Endothelial cell (in vitro differentiated cells): ENCODE measurements around the gene NOTCH2. TPM values are rescaled to one million over a fixed set of nuclear protein-coding genes. Genes with fewer than 3 reads are reported as not detected.

Experiments
- DNase-seq: peaks from one replicate; pipeline ENCODE4 v3.0.0; 2021; ENCODE audit warnings: low spot score
- H3K27ac Mint-ChIP-seq: one replicate; pipeline ENCODE4 v1.8.0; 2021; ENCODE audit warnings: mixed read lengths, inconsistent platforms; ENCODE audit not compliant: unreplicated experiment
- H3K27me3 Mint-ChIP-seq: one replicate; pipeline ENCODE4 v1.8.0; 2021; ENCODE audit warnings: mild to moderate bottlenecking, moderate library complexity, mixed read lengths, inconsistent platforms; ENCODE audit not compliant: unreplicated experiment
- H3K36me3 Mint-ChIP-seq: one replicate; pipeline ENCODE4 v1.8.0; 2021; ENCODE audit warnings: mild to moderate bottlenecking, low read depth, mixed read lengths, inconsistent platforms; ENCODE audit not compliant: unreplicated experiment
- H3K4me1 Mint-ChIP-seq: one replicate; pipeline ENCODE4 v1.8.0; 2021; ENCODE audit warnings: mild to moderate bottlenecking, mixed read lengths, inconsistent platforms; ENCODE audit not compliant: unreplicated experiment
- H3K4me3 Mint-ChIP-seq: one replicate; pipeline ENCODE4 v1.8.0; 2021; ENCODE audit warnings: mild to moderate bottlenecking, mixed read lengths, inconsistent platforms; ENCODE audit not compliant: unreplicated experiment
- H3K9me3 Mint-ChIP-seq: one replicate; pipeline ENCODE4 v1.8.0; 2021; ENCODE audit warnings: mixed read lengths, inconsistent platforms; ENCODE audit not compliant: unreplicated experiment
- CTCF ChIP-seq: fragments of 200-600 bp; sonication (generic); IDR thresholded peaks from one replicate; pipeline ENCODE4 v1.5.0; 2021; ENCODE audit warnings: antibody characterized with exemption; ENCODE audit not compliant: unreplicated experiment
- total RNA-seq: library from RNA; stranded (reverse); fragmentation: NEBNext Ultra II Directional; extraction: Animal tissue kit (Norgen Biotek cat#: 25700); gene quantifications from one replicate; pipeline ENCODE4 v1.2.1, GENCODE V29; 2021; ENCODE audit not compliant: unreplicated experiment

NOTCH2 gene
- total RNA-seq, 1 donor from 2014 or later = 29.7 TPM

GRCh38 chr1:119910618-119911017 lies 158.8 kb downstream of the NOTCH2 start:
- Mint-ChIP-seq H3K9me3 (peaks cover 4% of the 10 kb centered on the region), H3K36me3 (peaks cover 5% of the 10 kb centered on the region), H3K4me1 (no peaks in the 10 kb centered on the region), H3K27ac (no peak overlapping the region), H3K27me3 (peaks cover 2% of the 10 kb centered on the region), H3K4me3 (no peak overlapping the region)
- TF ChIP-seq CTCF = no peak
- no peak for DNase-seq

GRCh38 chr1:119909890-119910596 lies 159.4 kb downstream of the NOTCH2 start:
- H3K4me1 Mint-ChIP-seq = no peaks in the 10 kb centered on the region

DNA sequence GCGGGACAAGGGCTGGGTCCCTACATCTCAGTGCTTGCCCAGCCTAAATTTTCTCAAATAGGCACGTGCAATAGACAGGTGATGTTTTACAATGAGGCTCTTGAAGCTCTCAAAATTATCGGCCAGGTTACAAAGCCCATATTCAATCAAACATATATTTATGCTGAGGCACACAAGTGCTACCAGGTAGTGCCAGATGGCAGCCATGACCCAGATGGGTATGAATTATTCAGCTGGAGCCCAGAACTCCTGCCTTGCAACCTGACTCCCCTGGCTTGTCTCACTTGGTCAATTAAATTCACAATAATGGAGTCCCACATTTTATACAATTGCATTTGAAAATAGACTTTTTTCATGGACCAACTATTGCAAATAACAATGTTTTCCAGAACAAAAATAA lies 160.8 kb downstream of the NOTCH2 start:
- peaks cover 7% of the 10 kb centered on the region for H3K9me3 Mint-ChIP-seq
- H3K4me3 Mint-ChIP-seq = no peak overlapping the region
- no peak for TF ChIP-seq CTCF

More at GRCh38 chr1:119909890-119910596, 159.4 kb downstream of the NOTCH2 start:
- Mint-ChIP-seq H3K36me3 (peaks cover under 1% of the 10 kb centered on the region), H3K27me3 (peaks cover 2% of the 10 kb centered on the region), H3K9me3 (peaks cover 7% of the 10 kb centered on the region), H3K4me3 (no peak overlapping the region), H3K27ac (no peak overlapping the region)
- DNase-seq = no peak
- no peak for TF ChIP-seq CTCF

GRCh38 chr1:119906927-119907652 lies 162.4 kb downstream of the NOTCH2 start:
- Mint-ChIP-seq H3K36me3 (no peaks in the 10 kb centered on the region), H3K4me3 (no peak overlapping the region), H3K27ac (no peak overlapping the region), H3K9me3 (peaks cover 7% of the 10 kb centered on the region), H3K27me3 (peaks cover 2% of the 10 kb centered on the region), H3K4me1 (no peaks in the 10 kb centered on the region)
- no peak for TF ChIP-seq CTCF
- no peak for DNase-seq

More for the DNA sequence above, 160.8 kb downstream of the NOTCH2 start:
- H3K27ac Mint-ChIP-seq = no peak overlapping the region
- DNase-seq = no peak
- peaks cover 2% of the 10 kb centered on the region for H3K27me3 Mint-ChIP-seq
- H3K4me1 Mint-ChIP-seq = no peaks in the 10 kb centered on the region
- H3K36me3 Mint-ChIP-seq = no peaks in the 10 kb centered on the region

GRCh38 chr1:119903443-119903835 lies 166.0 kb downstream of the NOTCH2 start:
- Mint-ChIP-seq H3K4me3 (no peak overlapping the region), H3K36me3 (no peaks in the 10 kb centered on the region), H3K4me1 (no peaks in the 10 kb centered on the region), H3K9me3 (peaks cover 7% of the 10 kb centered on the region), H3K27me3 (peaks cover 2% of the 10 kb centered on the region), H3K27ac (no peak overlapping the region)
- DNase-seq = no peak
- no peak for TF ChIP-seq CTCF
